Tibial nerve (tissue), 4 donors: ENCODE measurements around the gene HGS. TPM values are rescaled to one million over a fixed set of nuclear protein-coding genes. Genes with fewer than 3 reads are reported as not detected.

Experiments
- DNase-seq, 2 donors: peaks; one replicate each; pipeline ENCODE4 v3.0.0-alpha.2; 2019; ENCODE audit warnings: low spot score in 2 of 2
- H3K27ac ChIP-seq, 4 donors: fragments of 200-600 bp; sonication (generic) in 3 of 4; one replicate each; pipeline ENCODE4 v1.5.1; 2017 to 2019; ENCODE audit warnings: mild to moderate bottlenecking in 1 of 4
- H3K27me3 ChIP-seq, 2 donors: fragments of 200-600 bp; sonication (generic) in 1 of 2; one replicate each; pipeline versions ENCODE4 v1.5.1 to v1.6.0; 2017 to 2019
- H3K36me3 ChIP-seq, 3 donors: fragments of 200-600 bp; sonication (generic); one replicate each; pipeline ENCODE4 v1.5.1; 2018 to 2019
- H3K4me1 ChIP-seq, 4 donors: fragments of 200-600 bp; sonication (generic) in 3 of 4; one replicate each; pipeline ENCODE4 v1.5.1; 2017 to 2019
- H3K4me3 ChIP-seq, 4 donors: fragments of 200-600 bp; sonication (generic) in 3 of 4; one replicate each; pipeline ENCODE4 v1.5.1; 2017 to 2019; ENCODE audit warnings: mild to moderate bottlenecking in 1 of 4, moderate library complexity in 1 of 4
- H3K9me3 ChIP-seq, 4 donors: fragments of 200-600 bp; sonication (generic) in 3 of 4; one replicate each; pipeline ENCODE4 v1.5.1; 2017 to 2019
- EP300 ChIP-seq, 2 donors: sonication (generic); formaldehyde crosslinking; IDR thresholded peaks; one replicate each; pipeline ENCODE4 v1.6.1; 2017; ENCODE audit warnings: antibody characterized with exemption in 2 of 2, mild to moderate bottlenecking in 1 of 2
- POLR2A ChIP-seq, 2 donors: fragments of 450-650 bp; IDR thresholded peaks; one replicate each; pipeline ENCODE4 v1.6.1; 2017; ENCODE audit warnings: antibody characterized with exemption in 2 of 2, mild to moderate bottlenecking in 2 of 2, moderate library complexity in 2 of 2
- WGBS, 2 donors: methylation state at CpG; one replicate each; pipeline ENCODE4 v1.1.5; 2018; 5-methylcytosine and 5-hydroxymethylcytosine counted together
- total RNA-seq, 4 donors: library from RNA; depleted of rRNA; stranded (reverse); fragments of >200 nt; gene quantifications; one replicate each; pipeline ENCODE4 v1.1.0, GENCODE V29; 2016
- TF ChIP-seq, protein P1 (sequence below), 5 experiments: fragments of 200-600 bp in 3 of 5; fragments of 450-650 bp in 2 of 5; sonication (generic) in 3 of 5; IDR thresholded peaks; one replicate each; pipeline ENCODE4 v1.5.1; 2016 to 2019; ENCODE audit warnings: antibody characterized with exemption in 5 of 5, mild to moderate bottlenecking in 3 of 5, moderate library complexity in 2 of 5

Gene HGS
- total RNA-seq, 4 donors from 2014 or later, result 75.2 to 166 (median 104) TPM

DNA sequence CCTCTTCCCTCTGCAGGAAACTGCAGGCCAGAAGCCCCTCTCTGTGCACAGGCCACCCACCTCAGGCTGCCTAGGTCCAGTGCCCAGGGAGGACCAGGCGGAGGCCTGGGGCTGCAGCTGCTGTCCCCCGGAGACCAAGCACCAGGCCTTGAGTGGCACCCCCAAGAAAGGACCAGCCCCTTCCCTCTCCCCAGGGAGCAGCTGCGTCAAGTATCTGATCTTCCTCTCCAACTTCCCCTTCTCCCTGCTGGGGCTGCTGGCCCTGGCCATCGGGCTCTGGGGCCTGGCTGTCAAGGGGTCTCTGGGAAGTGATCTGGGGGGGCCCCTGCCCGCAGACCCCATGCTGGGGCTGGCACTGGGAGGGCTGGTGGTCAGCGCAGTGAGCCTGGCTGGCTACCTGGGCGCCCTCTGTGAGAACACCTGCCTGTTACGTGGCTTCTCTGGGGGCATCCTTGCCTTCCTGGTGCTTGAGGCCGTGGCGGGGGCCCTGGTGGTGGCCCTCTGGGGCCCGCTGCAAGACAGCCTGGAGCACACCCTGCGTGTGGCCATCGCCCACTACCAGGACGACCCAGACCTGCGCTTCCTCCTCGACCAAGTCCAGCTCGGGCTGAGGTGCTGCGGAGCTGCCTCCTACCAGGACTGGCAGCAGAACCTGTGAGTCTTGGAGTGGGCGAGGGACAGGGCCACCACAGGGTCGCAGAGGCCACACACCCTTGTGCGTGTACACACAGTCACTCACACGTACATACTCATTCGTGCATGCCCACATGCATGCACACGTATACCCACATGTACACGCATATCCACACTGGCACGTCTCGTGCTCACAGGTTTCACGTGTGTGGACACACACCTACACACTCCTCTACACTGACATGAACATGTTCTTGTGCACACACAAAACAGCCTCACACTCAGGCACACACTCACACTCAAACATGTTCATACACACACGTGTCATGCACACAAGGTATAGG lies 38.5 kb upstream of the HGS start:
- Histone ChIP-seq H3K4me1 (no peaks in the 10 kb centered on the region), H3K27me3 (peaks cover 0 to 34% of the 10 kb centered on the region in 2 donors), H3K9me3 (peaks cover 0 to 8% (median 0%) of the 10 kb centered on the region in 4 donors), H3K4me3 (no peak overlapping the region), H3K27ac (no peak overlapping the region), H3K36me3 (peaks cover 0 to 13% (median 0%) of the 10 kb centered on the region in 3 donors)
- no peak for TF ChIP-seq EP300 (IDR thresholded peaks at IDR 0.05)
- TF ChIP-seq POLR2A (IDR thresholded peaks at IDR 0.05), result no peak
- TF ChIP-seq, protein P1, sequence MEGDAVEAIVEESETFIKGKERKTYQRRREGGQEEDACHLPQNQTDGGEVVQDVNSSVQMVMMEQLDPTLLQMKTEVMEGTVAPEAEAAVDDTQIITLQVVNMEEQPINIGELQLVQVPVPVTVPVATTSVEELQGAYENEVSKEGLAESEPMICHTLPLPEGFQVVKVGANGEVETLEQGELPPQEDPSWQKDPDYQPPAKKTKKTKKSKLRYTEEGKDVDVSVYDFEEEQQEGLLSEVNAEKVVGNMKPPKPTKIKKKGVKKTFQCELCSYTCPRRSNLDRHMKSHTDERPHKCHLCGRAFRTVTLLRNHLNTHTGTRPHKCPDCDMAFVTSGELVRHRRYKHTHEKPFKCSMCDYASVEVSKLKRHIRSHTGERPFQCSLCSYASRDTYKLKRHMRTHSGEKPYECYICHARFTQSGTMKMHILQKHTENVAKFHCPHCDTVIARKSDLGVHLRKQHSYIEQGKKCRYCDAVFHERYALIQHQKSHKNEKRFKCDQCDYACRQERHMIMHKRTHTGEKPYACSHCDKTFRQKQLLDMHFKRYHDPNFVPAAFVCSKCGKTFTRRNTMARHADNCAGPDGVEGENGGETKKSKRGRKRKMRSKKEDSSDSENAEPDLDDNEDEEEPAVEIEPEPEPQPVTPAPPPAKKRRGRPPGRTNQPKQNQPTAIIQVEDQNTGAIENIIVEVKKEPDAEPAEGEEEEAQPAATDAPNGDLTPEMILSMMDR (IDR thresholded peaks at IDR 0.05), result no peak
- WGBS, 2 donors, result 78 to 84% methylated on average over 18 to 26 of the region's 29 CpGs
- DNase-seq, result no peak

DNA sequence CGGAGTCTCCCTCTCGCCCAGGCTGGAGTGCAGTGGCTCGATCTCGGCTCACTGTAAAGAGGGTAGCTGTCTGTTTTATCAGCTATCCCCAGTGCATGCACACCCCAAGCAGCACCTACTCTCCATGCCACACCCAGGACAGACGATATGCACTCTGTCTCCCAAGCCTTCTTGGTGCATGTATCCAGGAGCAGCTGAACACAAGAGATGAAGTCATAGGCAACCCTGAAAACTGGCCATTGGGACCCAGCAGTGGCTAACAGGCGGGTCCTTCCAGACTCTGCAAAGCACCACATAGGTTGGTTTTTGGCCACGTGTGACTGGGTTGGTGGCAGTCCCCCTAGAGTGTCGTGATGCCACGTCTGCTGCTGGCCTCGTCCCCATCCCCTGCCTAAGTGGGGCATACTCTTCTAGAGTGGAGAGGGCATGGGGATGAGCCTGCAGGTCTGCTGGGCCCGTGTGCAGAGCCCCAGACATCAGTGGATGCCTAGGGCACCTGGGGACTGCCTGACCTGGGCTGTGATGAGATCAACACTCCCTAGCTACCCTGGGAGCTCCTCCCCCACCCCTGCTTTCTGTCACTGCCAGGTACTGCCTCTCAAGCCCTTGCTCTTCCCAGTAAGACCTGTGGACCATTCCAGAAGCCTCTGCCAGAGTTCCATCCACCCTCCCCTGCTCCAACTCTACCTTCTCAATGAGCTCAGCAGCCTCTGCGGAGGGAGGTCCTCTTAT lies 36.8 kb upstream of the HGS start:
- TF ChIP-seq POLR2A (IDR thresholded peaks at IDR 0.05), result no peak
- TF ChIP-seq, protein P1 (IDR thresholded peaks at IDR 0.05), result no peak
- no peak for TF ChIP-seq EP300 (IDR thresholded peaks at IDR 0.05)
- H3K36me3 ChIP-seq, result peaks cover 0 to 4% (median 0%) of the 10 kb centered on the region in 3 donors
- no peaks in the 10 kb centered on the region for H3K4me1 ChIP-seq
- no peak overlapping the region for H3K27ac ChIP-seq
- H3K4me3 ChIP-seq, result no peak overlapping the region
- DNase-seq, result no peak
- H3K27me3 ChIP-seq, result peaks cover 0 to 52% of the 10 kb centered on the region in 2 donors
- WGBS, 2 donors, result 60 to 64% methylated on average over 11 to 12 of the region's 12 CpGs
- H3K9me3 ChIP-seq, result peaks cover 0 to 8% (median 0%) of the 10 kb centered on the region in 4 donors

DNA sequence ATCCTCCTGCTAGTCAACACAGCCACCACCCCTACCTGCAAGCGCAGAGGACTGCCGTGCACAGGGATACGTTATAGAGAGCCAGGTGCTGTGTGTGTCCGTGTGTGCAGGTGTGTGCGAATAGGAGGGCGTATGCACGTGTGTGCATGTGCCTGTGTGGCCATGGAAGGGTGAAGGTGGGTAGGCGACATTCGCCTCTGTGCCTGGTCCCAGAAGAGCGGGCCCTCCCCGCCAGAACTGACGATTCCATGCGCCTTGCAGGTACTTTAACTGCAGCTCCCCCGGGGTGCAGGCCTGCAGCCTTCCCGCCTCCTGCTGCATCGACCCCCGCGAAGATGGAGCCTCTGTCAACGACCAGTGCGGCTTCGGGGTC lies 36.2 kb upstream of the HGS start:
- TF ChIP-seq EP300 (IDR thresholded peaks at IDR 0.05) (no peak), POLR2A (IDR thresholded peaks at IDR 0.05) (no peak)
- Histone ChIP-seq H3K9me3 (peaks cover 0 to 8% (median 0%) of the 10 kb centered on the region in 4 donors), H3K36me3 (no peaks in the 10 kb centered on the region), H3K27me3 (peaks cover 0 to 53% of the 10 kb centered on the region in 2 donors), H3K4me3 (no peak overlapping the region), H3K4me1 (no peaks in the 10 kb centered on the region), H3K27ac (no peak overlapping the region)
- DNase-seq, result no peak
- 35 to 49% methylated on average over 13 to 21 of the region's 21 CpGs for WGBS, 2 donors

DNA sequence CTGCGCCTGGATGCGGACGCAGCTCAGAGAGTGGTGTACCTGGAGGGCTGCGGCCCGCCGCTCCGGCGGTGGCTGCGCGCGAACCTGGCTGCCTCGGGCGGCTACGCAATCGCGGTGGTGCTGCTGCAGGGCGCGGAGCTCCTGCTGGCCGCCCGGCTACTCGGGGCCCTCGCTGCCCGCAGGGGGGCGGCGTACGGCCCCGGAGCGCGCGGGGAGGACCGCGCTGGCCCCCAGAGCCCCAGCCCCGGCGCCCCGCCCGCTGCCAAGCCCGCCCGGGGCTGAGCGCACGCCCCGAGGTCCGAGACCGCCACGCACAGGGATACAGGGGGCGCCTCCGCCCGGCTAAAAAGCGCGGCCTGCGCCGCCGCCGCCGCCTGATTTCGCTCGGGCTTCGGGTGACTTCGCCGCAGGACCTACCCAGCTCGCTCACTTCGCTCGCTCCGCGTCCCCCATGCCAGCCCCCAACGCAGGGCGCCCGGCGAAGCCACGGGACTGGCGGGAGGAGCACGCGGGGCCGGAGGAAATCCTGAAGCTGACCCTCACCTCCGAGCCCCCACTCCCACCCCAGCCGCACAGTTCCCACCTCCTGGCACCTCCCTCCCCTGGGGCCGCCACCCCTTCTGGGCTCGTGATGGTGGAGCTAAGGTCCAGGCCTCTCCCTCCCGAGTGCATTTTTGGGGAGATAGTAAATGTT lies 35.7 kb upstream of the HGS start:
- peaks cover 0 to 58% of the 10 kb centered on the region in 2 donors for H3K27me3 ChIP-seq
- 4 to 11% methylated on average over 20 to 31 of the region's 78 CpGs for WGBS, 2 donors
- H3K4me3 ChIP-seq, result no peak overlapping the region
- DNase-seq, result no peak
- H3K36me3 ChIP-seq, result no peaks in the 10 kb centered on the region
- TF ChIP-seq, protein P1 (IDR thresholded peaks at IDR 0.05), result no peak
- TF ChIP-seq EP300 (IDR thresholded peaks at IDR 0.05), result no peak
- no peak for TF ChIP-seq POLR2A (IDR thresholded peaks at IDR 0.05)
- H3K4me1 ChIP-seq, result no peaks in the 10 kb centered on the region
- peaks cover 0 to 8% (median 0%) of the 10 kb centered on the region in 4 donors for H3K9me3 ChIP-seq
- H3K27ac ChIP-seq, result no peak overlapping the region

DNA sequence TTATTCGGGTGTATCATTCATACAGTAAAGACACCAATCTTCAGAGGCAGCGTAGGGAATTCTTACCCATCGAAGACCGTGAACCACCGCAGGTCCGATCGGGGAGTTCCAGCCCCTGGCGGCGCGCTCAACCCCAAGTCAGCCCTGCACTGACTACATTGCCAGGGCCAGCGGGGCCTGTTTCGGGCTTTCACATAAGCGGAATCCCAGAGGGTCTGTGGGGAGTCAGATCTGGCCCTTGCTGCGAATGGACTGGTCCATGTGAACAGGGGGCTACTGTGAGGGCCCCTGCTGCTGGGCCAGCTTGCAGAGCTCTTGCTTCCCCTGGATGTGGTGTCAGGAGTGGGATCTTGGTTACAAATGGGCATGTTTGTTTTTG lies 35.1 kb upstream of the HGS start:
- no peaks in the 10 kb centered on the region for H3K36me3 ChIP-seq
- no peak overlapping the region for H3K27ac ChIP-seq
- TF ChIP-seq, protein P1 (IDR thresholded peaks at IDR 0.05), result no peak
- TF ChIP-seq POLR2A (IDR thresholded peaks at IDR 0.05), result no peak
- TF ChIP-seq EP300 (IDR thresholded peaks at IDR 0.05), result no peak
- peaks cover 0 to 8% (median 0%) of the 10 kb centered on the region in 4 donors for H3K9me3 ChIP-seq
- H3K27me3 ChIP-seq, result peaks cover 0 to 63% of the 10 kb centered on the region in 2 donors
- H3K4me3 ChIP-seq, result no peak overlapping the region
- no peak for DNase-seq
- no peaks in the 10 kb centered on the region for H3K4me1 ChIP-seq
- WGBS, 2 donors, result 72 to 77% methylated on average over 12 to 14 of the region's 14 CpGs
